HepG2 (cell line): ENCODE data around the gene TTC39C. TPM values are rescaled to one million over a fixed set of nuclear protein-coding genes. Genes with fewer than 3 reads are reported as not detected.

Experiments
- ATAC-seq: fragments of 200-7000 bp; cut with Tn5 transposase; 3 replicates; pipeline ENCODE4 v1.9.1; 2020; ENCODE audit warnings: mild to moderate bottlenecking, moderate library complexity
- BruUV-seq: library from RNA; stranded (reverse); fragments of 400-500 nt; replicated peaks from 2 replicates; lab custom pipeline; 2021; lab: Mats Ljungman, UMichigan
- CTCF ChIA-PET: fragments of 300-600 bp; formaldehyde crosslinking; extraction: SDS; loops from one replicate; lab custom pipeline; 2021; ENCODE audit warnings: low total read pairs, inconsistent platforms, low intra/inter-chr PET ratio; lab: Yijun Ruan, JAX
- POLR2A ChIA-PET: fragments of 350-600 bp; sonication (Branson Sonifier 250); formaldehyde crosslinking; loops from one replicate; lab custom pipeline; 2020; ENCODE audit warnings: antibody characterized with exemption, inconsistent platforms; lab: Yijun Ruan, JAX
- DNase-seq: peaks from one replicate; pipeline ENCODE4 v3.0.0-alpha.2; 2015; ENCODE audit warnings: low spot score
- FAIRE-seq: peaks from 3 replicates; lab custom pipeline; 2011; peaks lifted over from hg19 to GRCh38; lab: Jason Lieb, UNC
- H2AFZ ChIP-seq: one replicate; pipeline ENCODE4 v1.6.1; 2011; ENCODE audit warnings: low read length, inconsistent platforms
- H3K27ac ChIP-seq: fragments of 300-600 bp; 3 replicates; pipeline ENCODE4 v1.8.0; 2011; ENCODE audit warnings: mixed run types, mild to moderate bottlenecking, mixed read lengths, low read length, inconsistent platforms; ENCODE audit not compliant: insufficient read depth; ENCODE audit errors: extremely low read length
- H3K27me3 ChIP-seq, 2 experiments: fragments of 200-600 bp in 1 of 2; 2 replicates in 1 of 2; 3 replicates in 1 of 2; pipeline versions ENCODE4 v1.6.0 to v1.8.0; 2011; ENCODE audit warnings: low read length in 2 of 2, mild to moderate bottlenecking in 2 of 2, moderate library complexity in 2 of 2, inconsistent platforms in 1 of 2; ENCODE audit not compliant: insufficient read depth in 2 of 2, control insufficient read depth in 1 of 2
- H3K36me3 ChIP-seq, 2 experiments: fragments of 200-600 bp in 1 of 2; replicated peaks in 1 of 2; 2 replicates in 1 of 2; 3 replicates in 1 of 2; pipeline versions ENCODE4 v1.5.1 to v1.8.0; 2011; ENCODE audit warnings: low read length in 2 of 2, inconsistent platforms in 1 of 2; ENCODE audit not compliant: insufficient read depth in 2 of 2, control insufficient read depth in 1 of 2
- H3K4me1 ChIP-seq: 2 replicates; pipeline ENCODE4 v1.5.1; 2012; ENCODE audit warnings: low read length, inconsistent platforms; ENCODE audit not compliant: insufficient read depth
- H3K4me2 ChIP-seq: 2 replicates; pipeline ENCODE4 v1.6.0; 2011; ENCODE audit warnings: low read depth, low read length, inconsistent platforms
- H3K4me3 ChIP-seq, 3 experiments: fragments of 200-600 bp in 1 of 3; sonication (generic), shearing (Covaris generic) in 1 of 3; replicated peaks in 1 of 3; 2 replicates each; pipeline ENCODE4 v1.5.1; 2011 to 2016; ENCODE audit warnings: low read length in 3 of 3, inconsistent platforms in 2 of 3, low read depth in 2 of 3, mild to moderate bottlenecking in 2 of 3, control low read depth in 1 of 3, mixed read lengths in 1 of 3; ENCODE audit not compliant: insufficient read depth in 1 of 3
- H3K79me2 ChIP-seq: one replicate; pipeline ENCODE4 v1.6.1; 2011; ENCODE audit warnings: low read length, inconsistent platforms; ENCODE audit not compliant: insufficient read depth
- H3K9ac ChIP-seq: 2 replicates; pipeline ENCODE4 v1.6.0; 2011; ENCODE audit warnings: mild to moderate bottlenecking, low read depth, low read length, inconsistent platforms; ENCODE audit not compliant: insufficient read depth
- H3K9me3 ChIP-seq: 2 replicates; pipeline ENCODE4 v1.5.1; 2012; ENCODE audit warnings: mild to moderate bottlenecking, low read length
- H4K20me1 ChIP-seq: 2 replicates; pipeline ENCODE4 v1.6.0; 2011; ENCODE audit warnings: inconsistent platforms, mild to moderate bottlenecking, low read length, moderate library complexity; ENCODE audit not compliant: insufficient read depth
- GPBP1L1 ChIP-seq: sonication (generic); formaldehyde crosslinking; IDR thresholded peaks from 2 replicates; pipeline ENCODE4 v1.5.0; 2020; ENCODE audit warnings: mild to moderate bottlenecking, missing genetic modification reagents
- LBX2 ChIP-seq: sonication (generic); formaldehyde crosslinking; IDR thresholded peaks from 2 replicates; pipeline ENCODE4 v1.5.0; 2020; ENCODE audit warnings: missing genetic modification reagents, mild to moderate bottlenecking, borderline replicate concordance
- NFATC3 ChIP-seq: sonication (generic); formaldehyde crosslinking; IDR thresholded peaks from 2 replicates; pipeline ENCODE4 v1.5.1; 2020; ENCODE audit warnings: mild to moderate bottlenecking, missing genetic modification reagents
- TAF15 ChIP-seq: fragments of 200-400 bp; formaldehyde crosslinking; IDR thresholded peaks from one replicate; pipeline ENCODE4 v1.6.1; 2018; ENCODE audit warnings: mild to moderate bottlenecking, low read depth, low read length; ENCODE audit not compliant: poor library complexity, severe bottlenecking
- TEAD3 ChIP-seq: optimal IDR thresholded peaks from 2 replicates; pipeline ENCODE3; 2016; ENCODE audit warnings: borderline replicate concordance
- ZBTB2 ChIP-seq: sonication (generic); formaldehyde crosslinking; IDR thresholded peaks from 2 replicates; pipeline ENCODE4 v1.8.0; 2022; ENCODE audit warnings: low read depth, missing genetic modification reagents
- ZFYVE20 ChIP-seq: sonication (generic); formaldehyde crosslinking; IDR thresholded peaks from 2 replicates; pipeline ENCODE4 v1.8.0; 2023; ENCODE audit warnings: low read depth, mild to moderate bottlenecking, moderate library complexity, missing genetic modification reagents, borderline replicate concordance
- ZNF260 ChIP-seq: sonication (generic); formaldehyde crosslinking; IDR thresholded peaks from 2 replicates; pipeline ENCODE4 v1.4.0; 2020; ENCODE audit warnings: missing genetic modification reagents, low read depth, mild to moderate bottlenecking, borderline replicate concordance
- ZNF552 ChIP-seq: sonication (generic); formaldehyde crosslinking; IDR thresholded peaks from 2 replicates; pipeline ENCODE4 v1.9.0; 2022; ENCODE audit warnings: missing genetic modification reagents, mild to moderate bottlenecking, borderline replicate concordance
- ZNF567 ChIP-seq: sonication (generic); formaldehyde crosslinking; IDR thresholded peaks from 2 replicates; pipeline ENCODE4 v1.8.1; 2023; ENCODE audit warnings: mild to moderate bottlenecking, missing genetic modification reagents, borderline replicate concordance
- ZNF577 ChIP-seq: sonication (generic); formaldehyde crosslinking; IDR thresholded peaks from 2 replicates; pipeline ENCODE4 v1.4.0; 2020; ENCODE audit warnings: mild to moderate bottlenecking, low read depth, missing genetic modification reagents, borderline replicate concordance
- WGBS: methylation state at CpG from one replicate; pipeline ENCODE4 v1.1.6; 2017; ENCODE audit warnings: low lambda C conversion rate; 5-methylcytosine and 5-hydroxymethylcytosine counted together
- in situ Hi-C: cut with HindIII; loops from 2 replicates; pipeline ENCODE4 v1.10.0; 2017; ENCODE audit warnings: low pct_unique_long_range_greater_than_20kb; ENCODE audit not compliant: extremely low pct_ligation_motif_present
- intact Hi-C: fragments of 100-400 bp; cut with micrococcal nuclease; formaldehyde crosslinking; loops from one replicate; pipeline ENCODE4 v1.10.0; 2022; ENCODE audit not compliant: unreplicated experiment
- polyA plus RNA-seq, 8 experiments: library from polyadenylated mRNA; depleted of rRNA in 3 of 8; stranded (reverse) in 7 of 8; unstranded in 1 of 8; fragments of >200 nt; fragmentation: Illumina TruSeq in 4 of 8; extraction: Trizol in 4 of 8; gene quantifications; 2 replicates each; pipeline versions ENCODE4 v1.2.1 to v1.2.3, GENCODE V29; 2011 to 2016; ENCODE audit warnings: low read depth in 4 of 8, missing spikeins in 1 of 8, mixed read lengths in 1 of 8; ENCODE audit not compliant: insufficient read depth in 1 of 8
- total RNA-seq, 5 experiments: library from RNA; depleted of rRNA; stranded (reverse); fragments of >200 nt; fragmentation: Illumina TruSeq; extraction: Trizol; gene quantifications; 2 replicates each; pipeline ENCODE4 v1.2.3, GENCODE V29; 2016; ENCODE audit warnings: low read depth in 1 of 5
- TF ChIP-seq, protein P1 (sequence below): IDR thresholded peaks from 2 replicates; pipeline ENCODE4 v1.6.1; 2016; ENCODE audit warnings: mild to moderate bottlenecking

TTC39C gene
- total and polyA plus RNA-seq, 2 of the 13 experiments (the other 11 are each of a cell fraction or from before 2014, with no cell fraction given) = 19.1 to 25.9 TPM

DNA sequence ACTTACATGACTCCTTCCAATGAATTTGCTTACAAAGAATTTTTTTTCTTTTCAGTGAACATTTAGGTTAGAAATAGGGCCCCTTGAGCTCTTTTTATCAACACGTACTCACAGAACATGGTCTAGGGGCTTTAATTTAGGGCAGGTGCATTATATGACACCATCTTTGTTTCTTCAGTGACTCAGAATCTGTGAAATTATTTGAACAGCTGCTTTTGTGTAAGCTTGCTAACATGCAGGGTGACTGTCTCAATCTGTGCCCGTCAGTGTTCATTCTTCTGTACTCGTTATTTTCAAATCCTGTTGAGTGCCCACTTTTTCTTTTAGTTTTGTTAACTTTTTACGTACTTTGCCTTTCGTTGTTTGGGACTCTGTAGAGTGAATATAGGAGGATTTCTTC lies 71.5 kb downstream of the TTC39C start:
- FAIRE-seq (no peak), DNase-seq (no peak), ATAC-seq (no peak)
- H3K4me2 ChIP-seq = no peak overlapping the region
- intact Hi-C loops = no loop called here
- no peaks in the 10 kb centered on the region for H3K27me3 ChIP-seq
- no peak overlapping the region for H3K9ac ChIP-seq
- POLR2A ChIA-PET = no interaction called here
- 76% methylated on average over 5 of the region's 5 CpGs for WGBS
- no peaks in the 10 kb centered on the region for H4K20me1 ChIP-seq
- no peak overlapping the region for H3K27ac ChIP-seq
- H2AFZ ChIP-seq = no peak overlapping the region
- CTCF ChIA-PET = no interaction called here
- no TSS peak for BruUV-seq
- H3K36me3 ChIP-seq = no peaks in the 10 kb centered on the region
- in situ Hi-C loops = no loop called here
- H3K4me3 ChIP-seq = no peak overlapping the region
- TF ChIP-seq NFATC3 (no peak), ZNF552 (CRISPR knock-in tag) (no peak), ZNF260 (CRISPR knock-in tag) (no peak), ZFYVE20 (CRISPR knock-in tag) (no peak), TAF15 (no peak), TEAD3 (CRISPR knock-in tag) (no peak), ZNF567 (CRISPR knock-in tag) (no peak), ZBTB2 (CRISPR knock-in tag) (no peak), ZNF577 (no peak), LBX2 (CRISPR knock-in tag) (no peak), GPBP1L1 (CRISPR knock-in tag) (no peak)
- TF ChIP-seq, protein P1, sequence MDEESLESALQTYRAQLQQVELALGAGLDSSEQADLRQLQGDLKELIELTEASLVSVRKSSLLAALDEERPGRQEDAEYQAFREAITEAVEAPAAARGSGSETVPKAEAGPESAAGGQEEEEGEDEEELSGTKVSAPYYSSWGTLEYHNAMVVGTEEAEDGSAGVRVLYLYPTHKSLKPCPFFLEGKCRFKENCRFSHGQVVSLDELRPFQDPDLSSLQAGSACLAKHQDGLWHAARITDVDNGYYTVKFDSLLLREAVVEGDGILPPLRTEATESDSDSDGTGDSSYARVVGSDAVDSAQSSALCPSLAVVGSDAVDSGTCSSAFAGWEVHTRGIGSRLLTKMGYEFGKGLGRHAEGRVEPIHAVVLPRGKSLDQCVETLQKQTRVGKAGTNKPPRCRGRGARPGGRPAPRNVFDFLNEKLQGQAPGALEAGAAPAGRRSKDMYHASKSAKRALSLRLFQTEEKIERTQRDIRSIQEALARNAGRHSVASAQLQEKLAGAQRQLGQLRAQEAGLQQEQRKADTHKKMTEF (CRISPR knock-in tag) = no peak
- TF ChIP-seq, all 625 proteins: peak for 0
- Histone ChIP-seq H3K9me3 (no peaks in the 10 kb centered on the region), H3K4me1 (no peaks in the 10 kb centered on the region), H3K79me2 (no peaks in the 10 kb centered on the region)
